Prostate gland (tissue), 2 donors: ENCODE measurements around the gene GOLGA1. TPM values are rescaled to one million over a fixed set of nuclear protein-coding genes. Genes with fewer than 3 reads are reported as not detected.

Source experiments
- DNase-seq: peaks from one replicate; pipeline ENCODE4 v3.0.0-alpha.2; 2019; ENCODE audit warnings: low spot score
- H3K27ac ChIP-seq, 2 donors: fragments of 200-600 bp; sonication (generic); 2 replicates each; pipeline ENCODE4 v1.5.1; 2017 to 2019
- H3K27me3 ChIP-seq: fragments of 200-600 bp; sonication (generic); replicated peaks from 2 replicates; pipeline ENCODE4 v1.5.1; 2019; ENCODE audit not compliant: insufficient read depth
- H3K36me3 ChIP-seq, 2 donors: fragments of 200-600 bp; sonication (generic); 1 replicate in 1 of 2; 2 replicates in 1 of 2; pipeline versions ENCODE4 v1.5.1 to v1.8.1; 2017 to 2019
- H3K4me1 ChIP-seq: fragments of 200-600 bp; sonication (generic); replicated peaks from 2 replicates; pipeline ENCODE4 v1.5.1; 2019
- H3K4me3 ChIP-seq, 2 donors: fragments of 200-600 bp; sonication (generic); 2 replicates each; pipeline ENCODE4 v1.5.1; 2017 to 2019
- H3K9me3 ChIP-seq: fragments of 200-600 bp; sonication (generic); 2 replicates; pipeline ENCODE4 v1.5.1; 2017
- POLR2A ChIP-seq: fragments of 450-650 bp; IDR thresholded peaks from one replicate; pipeline ENCODE4 v1.6.1; 2016; ENCODE audit warnings: antibody characterized with exemption, mild to moderate bottlenecking
- POLR2AphosphoS5 ChIP-seq: sonication (generic); formaldehyde crosslinking; IDR thresholded peaks from one replicate; pipeline ENCODE4 v1.6.1; 2017; ENCODE audit warnings: antibody characterized with exemption
- WGBS: methylation state at CpG from one replicate; pipeline ENCODE4 v1.1.5; 2018; 5-methylcytosine and 5-hydroxymethylcytosine counted together
- intact Hi-C: fragments of 100-400 bp; cut with DNase I; formaldehyde crosslinking; loops from one replicate; pipeline ENCODE4 v1.14.2; 2022
- total RNA-seq, 2 donors: library from RNA; depleted of rRNA; stranded (reverse); fragments of >200 nt; gene quantifications; one replicate each; pipeline ENCODE4 v1.1.0, GENCODE V29; 2016
- TF ChIP-seq, protein P1 (sequence below), 4 experiments: fragments of 200-600 bp in 2 of 4; fragments of 450-650 bp in 2 of 4; sonication (generic) in 2 of 4; IDR thresholded peaks; 1 replicate in 3 of 4; 2 replicates in 1 of 4; pipeline ENCODE4 v1.5.1; 2016 to 2019; ENCODE audit warnings: antibody characterized with exemption in 4 of 4, mild to moderate bottlenecking in 2 of 4, moderate library complexity in 2 of 4

GOLGA1 gene
- total RNA-seq, 2 donors from 2014 or later, result 12.5 to 28.3 TPM

DNA sequence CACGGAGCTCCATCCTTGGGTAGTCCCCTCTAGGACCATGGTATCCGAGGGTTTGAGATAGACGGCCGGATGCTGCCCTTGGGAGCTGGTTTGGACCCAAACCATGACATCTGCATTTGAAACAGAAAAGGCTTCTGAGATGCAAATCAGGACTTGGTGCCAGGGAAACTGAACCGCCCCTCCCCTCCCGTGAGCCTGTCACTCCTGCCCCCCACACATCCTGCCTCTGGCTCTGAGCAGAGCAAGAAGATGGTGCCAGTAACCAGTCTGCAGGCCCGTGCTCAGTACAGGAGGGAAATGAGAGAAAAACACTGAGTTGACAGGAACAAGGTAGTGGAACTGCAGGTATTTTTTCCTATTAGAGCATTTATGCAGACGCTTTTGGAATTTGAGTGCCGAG, 60.4 kb downstream of the GOLGA1 start:
- 60% methylated on average over 9 of the region's 9 CpGs for WGBS
- Histone ChIP-seq H3K27ac (no peak overlapping the region), H3K9me3 (no peaks in the 10 kb centered on the region), H3K36me3 (peaks cover 0 to 7% of the 10 kb centered on the region in 2 donors), H3K4me1 (no peaks in the 10 kb centered on the region), H3K27me3 (no peaks in the 10 kb centered on the region), H3K4me3 (no peak overlapping the region)
- intact Hi-C loops, result no loop called here
- DNase-seq, result no peak
- TF ChIP-seq POLR2AphosphoS5, result no peak
- TF ChIP-seq POLR2A, result no peak
- TF ChIP-seq, protein P1, sequence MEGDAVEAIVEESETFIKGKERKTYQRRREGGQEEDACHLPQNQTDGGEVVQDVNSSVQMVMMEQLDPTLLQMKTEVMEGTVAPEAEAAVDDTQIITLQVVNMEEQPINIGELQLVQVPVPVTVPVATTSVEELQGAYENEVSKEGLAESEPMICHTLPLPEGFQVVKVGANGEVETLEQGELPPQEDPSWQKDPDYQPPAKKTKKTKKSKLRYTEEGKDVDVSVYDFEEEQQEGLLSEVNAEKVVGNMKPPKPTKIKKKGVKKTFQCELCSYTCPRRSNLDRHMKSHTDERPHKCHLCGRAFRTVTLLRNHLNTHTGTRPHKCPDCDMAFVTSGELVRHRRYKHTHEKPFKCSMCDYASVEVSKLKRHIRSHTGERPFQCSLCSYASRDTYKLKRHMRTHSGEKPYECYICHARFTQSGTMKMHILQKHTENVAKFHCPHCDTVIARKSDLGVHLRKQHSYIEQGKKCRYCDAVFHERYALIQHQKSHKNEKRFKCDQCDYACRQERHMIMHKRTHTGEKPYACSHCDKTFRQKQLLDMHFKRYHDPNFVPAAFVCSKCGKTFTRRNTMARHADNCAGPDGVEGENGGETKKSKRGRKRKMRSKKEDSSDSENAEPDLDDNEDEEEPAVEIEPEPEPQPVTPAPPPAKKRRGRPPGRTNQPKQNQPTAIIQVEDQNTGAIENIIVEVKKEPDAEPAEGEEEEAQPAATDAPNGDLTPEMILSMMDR (IDR thresholded peaks at IDR 0.05), result no peak

DNA sequence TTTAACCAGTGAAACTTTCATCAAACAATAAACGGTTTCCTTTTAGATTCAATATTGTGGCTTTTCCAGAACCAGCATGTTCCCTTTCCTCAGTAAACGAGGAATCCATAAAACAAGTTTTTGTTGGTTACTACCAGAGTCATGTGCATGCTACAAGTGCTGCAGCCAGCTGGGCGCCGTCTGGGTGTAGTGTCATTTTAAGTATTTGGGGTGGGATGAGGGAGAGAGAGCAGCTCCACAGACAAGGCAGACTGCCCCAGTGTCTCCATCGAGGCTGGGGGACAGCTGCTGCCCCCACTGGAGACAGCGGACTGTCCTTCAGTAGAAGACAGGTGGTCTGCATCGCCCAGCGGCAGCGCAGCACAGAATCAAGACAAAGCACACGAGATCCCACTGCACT, 61.7 kb downstream of the GOLGA1 start:
- Histone ChIP-seq H3K4me1 (no peaks in the 10 kb centered on the region), H3K27ac (no peak overlapping the region), H3K27me3 (no peaks in the 10 kb centered on the region), H3K4me3 (no peak overlapping the region), H3K36me3 (peaks cover 0 to 7% of the 10 kb centered on the region in 2 donors), H3K9me3 (no peaks in the 10 kb centered on the region)
- DNase-seq, result no peak
- TF ChIP-seq, protein P1 (IDR thresholded peaks at IDR 0.05), result no peak
- TF ChIP-seq POLR2AphosphoS5, result peak; percentile 60
- WGBS, result 37% methylated on average over 10 of the region's 10 CpGs
- intact Hi-C loops, result no loop called here

DNA sequence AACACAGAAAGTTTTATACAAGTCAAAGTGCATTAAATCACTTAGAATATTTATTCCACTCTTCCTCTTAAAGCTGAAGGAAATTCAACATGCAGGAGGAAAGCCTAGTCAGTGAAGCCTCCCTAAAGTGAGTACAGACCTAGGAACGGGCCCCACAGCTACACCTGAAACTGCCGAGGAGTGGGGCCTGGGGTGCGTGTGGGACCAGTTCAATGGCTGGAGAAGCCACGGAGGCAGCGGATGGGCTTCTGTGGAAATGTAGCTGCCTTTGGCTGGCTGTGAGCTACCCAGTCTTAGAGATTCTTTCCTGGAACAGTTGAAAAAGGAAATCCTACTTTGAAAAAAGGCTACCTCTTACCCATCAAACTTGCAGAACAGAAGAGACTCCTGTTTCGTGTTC, 62.4 kb downstream of the GOLGA1 start:
- no peak for DNase-seq
- Histone ChIP-seq H3K4me3 (no peak overlapping the region), H3K36me3 (peaks cover 0 to 7% of the 10 kb centered on the region in 2 donors), H3K4me1 (no peaks in the 10 kb centered on the region), H3K27ac (no peak overlapping the region), H3K9me3 (no peaks in the 10 kb centered on the region), H3K27me3 (no peaks in the 10 kb centered on the region)
- intact Hi-C loops, result no loop called here
- TF ChIP-seq, protein P1 (IDR thresholded peaks at IDR 0.05), result no peak
- TF ChIP-seq POLR2AphosphoS5 (no peak), POLR2A (no peak)
- WGBS, result 81% methylated on average over 6 of the region's 6 CpGs

DNA sequence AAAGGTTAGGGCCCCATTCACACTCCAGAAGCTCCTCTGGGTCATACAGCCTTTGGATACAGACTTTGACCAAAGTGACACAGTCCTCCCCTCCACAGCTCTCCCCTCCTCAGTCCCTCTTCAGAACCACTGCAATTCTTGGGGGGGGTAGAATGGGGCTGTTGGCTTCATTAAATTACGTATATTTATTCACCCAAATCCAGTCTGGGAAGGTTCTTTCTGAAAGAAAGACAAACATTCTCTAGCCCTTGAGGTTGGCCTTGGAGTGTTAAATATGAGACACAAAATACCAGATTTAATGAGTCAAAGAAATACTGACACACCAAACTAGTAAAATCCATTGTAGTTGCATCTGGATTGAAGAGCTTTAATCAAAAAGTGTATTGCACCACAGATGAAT, 62.9 kb downstream of the GOLGA1 start:
- Histone ChIP-seq H3K36me3 (peaks cover 0 to 7% of the 10 kb centered on the region in 2 donors), H3K4me3 (no peak overlapping the region), H3K9me3 (no peaks in the 10 kb centered on the region), H3K27ac (no peak overlapping the region), H3K27me3 (no peaks in the 10 kb centered on the region), H3K4me1 (no peaks in the 10 kb centered on the region)
- no peak for TF ChIP-seq POLR2AphosphoS5
- TF ChIP-seq, protein P1 (IDR thresholded peaks at IDR 0.05), result no peak
- no peak for TF ChIP-seq POLR2A
- 59% methylated on average over 1 of the region's 1 CpG for WGBS
- intact Hi-C loops, result no loop called here
- DNase-seq, result no peak

DNA sequence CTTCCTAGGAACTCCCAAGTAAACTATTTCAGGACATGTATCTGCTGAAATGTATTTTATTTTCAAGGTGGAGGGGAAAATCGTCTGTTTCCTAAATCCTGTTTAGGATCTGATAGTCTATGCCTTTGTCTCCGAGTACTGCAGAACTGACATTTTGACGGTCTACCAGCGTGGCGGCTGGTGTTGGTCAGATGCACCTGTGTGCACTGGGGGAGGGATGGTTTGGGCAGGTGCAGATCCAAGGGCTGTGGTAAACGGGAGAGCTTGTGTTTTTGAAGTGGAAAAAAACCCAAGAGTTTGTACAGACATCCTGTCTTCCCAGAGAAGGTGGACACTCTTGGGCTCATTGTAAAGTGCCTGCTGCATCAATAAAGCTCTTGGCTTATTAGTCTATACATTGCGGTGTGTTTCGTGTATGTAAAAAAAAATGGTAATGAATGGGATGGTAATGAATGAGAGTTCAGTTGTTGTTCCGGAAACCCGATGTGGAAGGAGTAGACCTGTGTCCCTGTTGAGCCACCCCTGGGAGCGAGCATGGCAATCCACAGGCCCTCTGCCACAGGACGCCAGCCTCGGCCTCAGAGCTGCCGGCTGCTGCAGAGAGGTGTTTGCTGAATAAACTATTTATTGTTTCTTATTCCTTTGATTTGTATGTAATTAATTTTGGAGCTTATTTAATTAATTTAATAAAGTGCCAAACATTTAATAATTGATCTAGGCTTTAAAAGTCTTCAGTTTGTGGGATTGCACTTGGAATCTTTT, 63.7 kb downstream of the GOLGA1 start:
- Histone ChIP-seq H3K27me3 (no peaks in the 10 kb centered on the region), H3K9me3 (no peaks in the 10 kb centered on the region), H3K4me3 (no peak overlapping the region), H3K36me3 (peaks cover 0 to 7% of the 10 kb centered on the region in 2 donors), H3K27ac (no peak overlapping the region), H3K4me1 (peaks cover 4% of the 10 kb centered on the region)
- no peak for DNase-seq
- intact Hi-C loops, result no loop called here
- WGBS, result 80% methylated on average over 14 of the region's 14 CpGs
- TF ChIP-seq, protein P1 (IDR thresholded peaks at IDR 0.05), result no peak
- no peak for TF ChIP-seq POLR2A
- no peak for TF ChIP-seq POLR2AphosphoS5
